ENCODE results near the gene ZEB2. TPM values are rescaled to one million over a fixed set of nuclear protein-coding genes. Genes with fewer than 3 reads are reported as not detected.

Gene ZEB2
- total and polyA plus RNA-seq, 2 of the 8 experiments (the other 6 are each of a cell fraction or from before 2014, with no cell fraction given) = 0.38 TPM; not detected in 1

GRCh38 chr2:144516981-144517865, 2.7 kb downstream of the ZEB2 start (continued):
- TF ChIP-seq CHD7 (IDR thresholded peaks at IDR 0.05; ENCODE audit: insufficient replicate concordance, low read length) (no peak), GABPA (IDR thresholded peaks at IDR 0.05; ENCODE audit: borderline replicate concordance, insufficient read depth, low read length) (no peak), HDAC6 (IDR thresholded peaks at IDR 0.05; ENCODE audit: low read depth, low read length) (no peak), CBX5 (IDR thresholded peaks at IDR 0.05; ENCODE audit: low read depth, low read length) (no peak), SIX5 (IDR thresholded peaks at IDR 0.05; ENCODE audit: low read depth, low read length) (no peak), KDM4A (IDR thresholded peaks at IDR 0.05; ENCODE audit: low read depth, low read length, severe bottlenecking) (peak; percentile 84), USF2 (IDR thresholded peaks at IDR 0.05; ENCODE audit: low read length) (no peak), BRCA1 (IDR thresholded peaks at IDR 0.05; ENCODE audit: low read depth, low read length) (no peak), CHD1 (IDR thresholded peaks at IDR 0.05; ENCODE audit: low read depth, low read length) (no peak)
